HCT116 (cell line): ENCODE measurements around the gene TMEM134.

Source experiments
- CEBPB ChIP-seq: IDR thresholded peaks from 2 replicates; pipeline ENCODE4 v1.6.1; 2012; ENCODE audit warnings: low read depth
- EZH2 ChIP-seq: fragments of 200-600 bp; sonication (generic); IDR thresholded peaks from 2 replicates; pipeline ENCODE4 v1.6.1; 2017; ENCODE audit warnings: antibody characterized with exemption, mixed run types
- EZH2phosphoT487 ChIP-seq: fragments of 200-600 bp; IDR thresholded peaks from 2 replicates; pipeline ENCODE4 v1.6.1; 2018; ENCODE audit warnings: antibody characterized with exemption, borderline replicate concordance
- JUND ChIP-seq: IDR thresholded peaks from 2 replicates; pipeline ENCODE4 v1.6.1; 2012
- POLR2A ChIP-seq: IDR thresholded peaks from 2 replicates; pipeline ENCODE4 v1.7.0; 2011; ENCODE audit warnings: borderline replicate concordance; ENCODE audit not compliant: insufficient read depth, insufficient read length; ENCODE audit errors: extremely low read depth
- POLR2AphosphoS5 ChIP-seq: IDR thresholded peaks from 2 replicates; pipeline ENCODE4 v1.6.1; 2011; ENCODE audit warnings: mild to moderate bottlenecking, low read depth, low read length, moderate library complexity
- RAD21 ChIP-seq: IDR thresholded peaks from 2 replicates; pipeline ENCODE4 v1.6.1; 2012; ENCODE audit warnings: low read depth, mild to moderate bottlenecking
- TF ChIP-seq, protein P1 (sequence below), 3 experiments: fragments of 200-600 bp in 1 of 3; sonication (generic) in 1 of 3; IDR thresholded peaks in 2 of 3; conservative IDR thresholded peaks in 1 of 3; 2 replicates each; pipeline ENCODE4 v1.5.1; 2012 to 2017; ENCODE audit warnings: low read depth in 2 of 3, low read length in 2 of 3, antibody characterized with exemption in 1 of 3, borderline replicate concordance in 1 of 3, control low read depth in 1 of 3, mild to moderate bottlenecking in 1 of 3, mixed read lengths in 1 of 3, mixed run types in 1 of 3, moderate library complexity in 1 of 3; ENCODE audit not compliant: insufficient read depth in 1 of 3
- TF ChIP-seq, protein P2 (sequence below): IDR thresholded peaks from 2 replicates; pipeline ENCODE4 v1.6.1; 2012
- TF ChIP-seq, protein P3 (sequence below): IDR thresholded peaks from 2 replicates; pipeline ENCODE4 v1.6.1; 2012; ENCODE audit warnings: low read depth

DNA sequence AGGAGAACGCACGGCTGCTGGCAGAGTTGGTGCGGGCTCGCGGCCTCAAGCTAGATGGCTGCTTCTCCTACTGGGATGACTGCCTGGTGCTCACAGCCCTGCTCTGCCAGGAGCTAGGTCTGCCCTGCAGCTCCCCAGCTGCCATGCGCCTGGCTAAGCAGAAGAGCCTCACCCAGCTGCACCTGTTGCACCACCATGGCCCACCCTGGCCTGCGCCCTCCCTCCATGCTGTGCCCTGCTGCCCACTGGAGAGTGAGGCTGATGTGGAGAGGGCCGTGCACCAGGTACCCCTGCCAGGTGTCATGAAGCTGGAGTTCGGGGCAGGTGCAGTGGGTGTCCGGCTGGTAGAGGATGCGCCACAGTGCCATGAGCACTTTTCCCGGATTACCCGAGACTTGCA lies 45.6 kb downstream of the TMEM134 start:
- no peak for TF ChIP-seq JUND
- no peak for TF ChIP-seq POLR2A
- TF ChIP-seq, protein P1, sequence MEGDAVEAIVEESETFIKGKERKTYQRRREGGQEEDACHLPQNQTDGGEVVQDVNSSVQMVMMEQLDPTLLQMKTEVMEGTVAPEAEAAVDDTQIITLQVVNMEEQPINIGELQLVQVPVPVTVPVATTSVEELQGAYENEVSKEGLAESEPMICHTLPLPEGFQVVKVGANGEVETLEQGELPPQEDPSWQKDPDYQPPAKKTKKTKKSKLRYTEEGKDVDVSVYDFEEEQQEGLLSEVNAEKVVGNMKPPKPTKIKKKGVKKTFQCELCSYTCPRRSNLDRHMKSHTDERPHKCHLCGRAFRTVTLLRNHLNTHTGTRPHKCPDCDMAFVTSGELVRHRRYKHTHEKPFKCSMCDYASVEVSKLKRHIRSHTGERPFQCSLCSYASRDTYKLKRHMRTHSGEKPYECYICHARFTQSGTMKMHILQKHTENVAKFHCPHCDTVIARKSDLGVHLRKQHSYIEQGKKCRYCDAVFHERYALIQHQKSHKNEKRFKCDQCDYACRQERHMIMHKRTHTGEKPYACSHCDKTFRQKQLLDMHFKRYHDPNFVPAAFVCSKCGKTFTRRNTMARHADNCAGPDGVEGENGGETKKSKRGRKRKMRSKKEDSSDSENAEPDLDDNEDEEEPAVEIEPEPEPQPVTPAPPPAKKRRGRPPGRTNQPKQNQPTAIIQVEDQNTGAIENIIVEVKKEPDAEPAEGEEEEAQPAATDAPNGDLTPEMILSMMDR (IDR thresholded peaks at IDR 0.05 in 2 of 3, conservative IDR thresholded peaks at IDR 0.05 in 1 of 3; ENCODE audit: borderline replicate concordance in 1 of 3, insufficient read depth in 1 of 3, low read depth in 2 of 3, low read length in 2 of 3): no peak
- no peak for TF ChIP-seq EZH2phosphoT487
- TF ChIP-seq RAD21: no peak
- TF ChIP-seq CEBPB: no peak
- TF ChIP-seq, protein P2, sequence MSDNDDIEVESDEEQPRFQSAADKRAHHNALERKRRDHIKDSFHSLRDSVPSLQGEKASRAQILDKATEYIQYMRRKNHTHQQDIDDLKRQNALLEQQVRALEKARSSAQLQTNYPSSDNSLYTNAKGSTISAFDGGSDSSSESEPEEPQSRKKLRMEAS: no peak
- TF ChIP-seq POLR2AphosphoS5: no peak
- no peak for TF ChIP-seq EZH2
- TF ChIP-seq, protein P3, sequence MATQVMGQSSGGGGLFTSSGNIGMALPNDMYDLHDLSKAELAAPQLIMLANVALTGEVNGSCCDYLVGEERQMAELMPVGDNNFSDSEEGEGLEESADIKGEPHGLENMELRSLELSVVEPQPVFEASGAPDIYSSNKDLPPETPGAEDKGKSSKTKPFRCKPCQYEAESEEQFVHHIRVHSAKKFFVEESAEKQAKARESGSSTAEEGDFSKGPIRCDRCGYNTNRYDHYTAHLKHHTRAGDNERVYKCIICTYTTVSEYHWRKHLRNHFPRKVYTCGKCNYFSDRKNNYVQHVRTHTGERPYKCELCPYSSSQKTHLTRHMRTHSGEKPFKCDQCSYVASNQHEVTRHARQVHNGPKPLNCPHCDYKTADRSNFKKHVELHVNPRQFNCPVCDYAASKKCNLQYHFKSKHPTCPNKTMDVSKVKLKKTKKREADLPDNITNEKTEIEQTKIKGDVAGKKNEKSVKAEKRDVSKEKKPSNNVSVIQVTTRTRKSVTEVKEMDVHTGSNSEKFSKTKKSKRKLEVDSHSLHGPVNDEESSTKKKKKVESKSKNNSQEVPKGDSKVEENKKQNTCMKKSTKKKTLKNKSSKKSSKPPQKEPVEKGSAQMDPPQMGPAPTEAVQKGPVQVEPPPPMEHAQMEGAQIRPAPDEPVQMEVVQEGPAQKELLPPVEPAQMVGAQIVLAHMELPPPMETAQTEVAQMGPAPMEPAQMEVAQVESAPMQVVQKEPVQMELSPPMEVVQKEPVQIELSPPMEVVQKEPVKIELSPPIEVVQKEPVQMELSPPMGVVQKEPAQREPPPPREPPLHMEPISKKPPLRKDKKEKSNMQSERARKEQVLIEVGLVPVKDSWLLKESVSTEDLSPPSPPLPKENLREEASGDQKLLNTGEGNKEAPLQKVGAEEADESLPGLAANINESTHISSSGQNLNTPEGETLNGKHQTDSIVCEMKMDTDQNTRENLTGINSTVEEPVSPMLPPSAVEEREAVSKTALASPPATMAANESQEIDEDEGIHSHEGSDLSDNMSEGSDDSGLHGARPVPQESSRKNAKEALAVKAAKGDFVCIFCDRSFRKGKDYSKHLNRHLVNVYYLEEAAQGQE: no peak
